HG02973 (cell line): ENCODE measurements around the gene DLX1.

Experiments
- ATAC-seq: cut with Tn5 transposase; IDR thresholded peaks from one replicate; pipeline ENCODE4 v1.9.1; 2021; ENCODE audit warnings: moderate library complexity; ENCODE audit not compliant: unreplicated experiment

Gene DLX1

GRCh38 chr2:172096626-172097547 lies 11.6 kb downstream of the DLX1 start:
- ATAC-seq, result no peak

DNA sequence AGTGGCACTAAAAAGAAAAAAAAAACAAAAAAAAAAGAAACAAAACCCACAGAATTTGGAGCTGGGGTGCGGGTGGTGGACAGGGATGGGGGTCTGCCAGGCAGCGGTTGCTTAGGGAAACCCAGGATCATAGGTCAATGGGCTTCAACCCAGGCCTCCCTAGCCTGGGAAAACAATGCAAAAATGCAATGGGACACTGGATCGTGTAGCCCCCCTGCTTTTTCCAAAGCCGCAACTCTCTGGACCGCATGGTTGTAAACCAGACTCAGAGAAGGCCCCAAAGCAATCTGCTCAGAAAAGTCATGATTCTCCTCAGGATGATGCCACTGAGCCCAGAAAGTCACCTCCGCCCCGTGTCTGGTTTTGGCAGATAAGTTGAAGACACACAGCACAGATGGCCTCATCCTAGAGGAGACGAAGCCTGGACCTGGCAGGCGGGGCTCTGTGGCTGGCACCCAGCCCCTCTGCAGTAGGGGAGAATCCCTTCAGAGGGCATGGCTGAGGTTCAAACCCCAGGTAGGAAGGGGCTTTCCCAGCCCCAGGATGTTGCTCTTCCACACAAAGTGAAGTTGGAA lies 12.3 kb downstream of the DLX1 start:
- no peak for ATAC-seq

GRCh38 chr2:172098287-172098649 lies 13.0 kb downstream of the DLX1 start:
- ATAC-seq, result no peak

GRCh38 chr2:172098650-172099471 lies 13.6 kb downstream of the DLX1 start:
- no peak for ATAC-seq

DNA sequence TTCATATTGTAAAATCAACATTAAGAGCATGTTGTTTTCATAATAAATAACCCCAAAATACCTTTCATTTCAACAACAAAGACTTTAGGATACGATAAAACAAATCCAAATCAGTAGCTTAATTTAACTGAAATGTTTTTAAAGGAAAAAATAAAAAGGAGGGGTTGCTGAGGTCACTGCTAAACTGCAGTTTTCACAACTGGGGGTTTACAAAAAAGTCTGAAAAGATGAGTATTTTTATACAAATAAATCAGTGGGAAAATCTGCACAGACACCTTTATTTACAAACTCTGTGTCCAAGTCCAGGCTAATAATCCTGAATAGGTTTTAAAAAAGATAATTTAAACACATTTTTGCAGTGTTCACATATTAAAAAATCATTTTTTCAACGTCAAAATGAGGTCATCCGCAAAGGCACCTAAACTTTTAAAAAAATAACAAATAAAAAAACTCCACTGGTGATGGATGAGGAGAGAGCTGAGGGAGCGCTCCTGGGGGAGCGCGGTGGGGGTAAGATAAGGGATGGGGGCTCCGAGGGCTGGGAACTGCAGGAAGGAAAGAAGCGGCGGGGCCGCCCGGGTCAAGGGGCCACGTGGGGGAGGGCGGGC lies 14.3 kb downstream of the DLX1 start:
- ATAC-seq, result no peak

GRCh38 chr2:172100080-172100934 lies 15.0 kb downstream of the DLX1 start:
- ATAC-seq, result no peak

DNA sequence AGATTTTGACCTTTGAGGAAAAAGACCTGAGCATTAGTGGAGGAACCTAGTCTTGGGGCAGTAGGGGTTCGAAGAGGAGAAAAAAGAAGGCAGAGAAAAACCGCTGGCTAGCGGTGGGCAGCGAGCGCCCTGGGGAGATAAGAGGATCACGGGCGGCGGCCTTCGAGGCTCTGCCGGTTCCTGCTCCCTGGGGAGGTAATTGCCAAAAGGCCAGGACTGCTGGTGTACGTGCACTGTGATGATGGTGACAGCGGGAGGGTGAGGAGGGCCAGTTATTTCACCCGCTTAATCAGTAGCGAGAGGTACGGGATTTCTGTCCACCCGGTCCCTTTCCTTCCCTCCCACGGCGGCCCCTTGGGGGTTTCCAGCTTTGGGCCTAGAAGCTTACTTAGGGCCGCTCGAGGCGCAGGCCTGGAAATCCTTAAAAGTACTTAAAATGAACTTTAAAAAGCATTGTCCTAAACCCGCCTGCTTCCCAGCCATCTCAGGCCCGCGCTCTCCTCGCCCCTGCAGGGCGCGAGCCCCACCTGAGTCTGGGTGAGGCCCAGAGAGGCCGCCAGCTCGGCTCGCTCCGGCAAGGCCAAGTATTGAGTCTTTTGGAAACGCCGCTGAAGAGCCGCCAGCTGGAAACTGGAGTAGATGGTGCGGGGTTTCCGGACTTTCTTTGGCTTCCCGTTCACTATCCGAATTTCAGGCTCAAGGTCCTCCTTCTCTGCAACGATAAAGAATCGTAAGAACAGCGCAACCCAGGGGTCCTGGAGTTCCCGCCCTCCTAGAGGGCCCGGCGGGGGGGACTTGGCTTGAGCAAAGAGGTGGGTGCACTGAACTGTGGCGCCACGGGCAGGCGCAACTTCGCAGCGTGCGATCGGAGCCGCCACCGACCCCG lies 15.9 kb downstream of the DLX1 start:
- no peak for ATAC-seq

GRCh38 chr2:172101821-172102390 lies 16.6 kb downstream of the DLX1 start:
- peak; percentile 4 for ATAC-seq

GRCh38 chr2:172102391-172103359 lies 17.4 kb downstream of the DLX1 start, which contains the start of gene DLX2:
Gene DLX2, minus strand, starts transcription at chr2:172102900. Its CDS starts 362 bp downstream, at chr2:172102538.
- peak; percentile 58 for ATAC-seq

DNA sequence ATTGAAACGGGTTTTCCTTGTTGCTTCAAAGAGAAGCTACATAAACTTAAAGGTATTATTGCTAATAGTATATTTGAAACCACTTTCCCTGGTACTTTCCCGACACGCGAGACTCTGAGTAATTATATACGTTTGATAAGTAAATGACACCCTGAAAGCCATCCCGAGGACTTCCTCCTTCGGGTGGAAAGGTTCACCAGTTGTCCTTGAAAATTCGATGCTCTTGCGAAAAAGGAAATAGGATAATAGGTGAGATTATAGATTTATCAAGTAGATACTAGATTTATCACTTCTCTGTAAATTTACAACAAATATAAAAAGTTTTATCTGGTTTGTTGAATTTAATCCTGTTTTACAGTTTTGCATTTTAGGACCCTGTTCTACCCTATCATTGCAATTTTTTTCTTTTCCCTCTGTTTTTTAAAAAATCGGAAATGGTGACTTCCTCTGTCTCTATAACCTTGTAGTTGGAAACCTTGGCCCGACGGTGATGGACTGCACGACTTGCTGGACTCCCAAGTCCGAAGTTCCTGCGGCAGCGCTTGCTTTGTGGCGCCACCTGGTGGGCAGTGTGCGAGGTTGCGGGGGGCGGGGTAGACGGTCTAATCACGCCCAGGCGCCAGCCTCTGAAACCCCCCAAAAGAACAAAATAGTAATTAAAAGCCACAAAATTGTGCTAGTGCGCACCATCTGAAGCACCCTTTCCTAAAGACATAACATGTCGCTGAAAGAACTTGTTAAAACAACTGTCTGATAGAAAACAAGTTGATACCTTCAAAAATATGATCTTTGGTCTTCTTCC lies 18.4 kb downstream of the DLX1 start:
- ATAC-seq, result no peak

- ATAC-seq, result no peak
These were observed 20.3 kb downstream of the DLX1 start for GRCh38 chr2:172105471-172106107.

- no peak for ATAC-seq
These were observed 21.0 kb downstream of the DLX1 start for GRCh38 chr2:172106108-172106961.

DNA sequence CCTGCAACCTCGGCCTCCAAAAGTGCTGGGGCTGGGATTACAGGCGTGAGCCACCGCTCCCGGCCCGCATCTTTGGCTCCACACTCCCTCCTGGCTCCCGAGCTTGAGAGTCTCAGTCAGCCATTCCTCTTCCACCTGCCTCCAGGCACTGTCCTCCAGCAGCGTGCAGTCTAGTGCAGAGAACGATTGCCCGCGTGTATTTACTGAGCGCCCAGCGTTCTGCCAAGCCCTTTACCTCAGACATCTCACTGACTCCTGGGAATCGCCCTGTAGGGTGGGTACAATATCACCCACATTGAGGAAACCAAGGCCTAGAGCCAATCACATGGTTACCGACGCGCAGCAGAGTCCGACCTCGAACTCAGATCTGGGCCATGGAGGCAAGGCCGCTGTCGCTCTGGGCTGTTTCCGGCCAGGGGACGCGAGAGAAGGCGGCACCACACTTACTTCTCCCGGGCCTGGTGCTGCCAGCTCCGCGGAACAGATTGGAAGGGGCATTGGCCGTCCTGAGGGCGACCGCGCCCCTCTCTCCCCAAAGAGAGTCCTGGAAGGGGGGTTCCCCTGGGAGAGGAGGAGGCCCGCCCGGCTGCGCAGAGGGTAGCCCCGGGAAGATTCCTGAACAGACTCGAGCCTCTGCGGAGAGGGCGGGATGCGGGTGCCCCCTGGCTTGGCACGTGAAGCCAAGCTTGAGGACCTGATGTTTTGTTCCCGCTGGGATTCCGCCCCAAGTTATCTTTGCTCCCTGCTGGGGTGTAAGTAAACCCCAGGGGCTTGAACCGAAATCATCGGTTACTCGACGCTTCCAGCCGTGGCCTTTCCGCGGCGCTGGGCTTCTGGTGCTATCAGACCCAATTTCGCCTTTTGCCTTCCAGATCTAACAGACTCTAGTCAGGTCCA lies 22.6 kb downstream of the DLX1 start:
- ATAC-seq, result no peak

GRCh38 chr2:172108587-172108930 lies 23.3 kb downstream of the DLX1 start:
- ATAC-seq, result no peak
